Measurements from ENCODE around the gene CYP2F1.
"Not testable (repeated sequence)": the region's sequence is repeated elsewhere in the genome, so short reads cannot be mapped to it uniquely, and the experiment has no call there.

CYP2F1 gene

DNA sequence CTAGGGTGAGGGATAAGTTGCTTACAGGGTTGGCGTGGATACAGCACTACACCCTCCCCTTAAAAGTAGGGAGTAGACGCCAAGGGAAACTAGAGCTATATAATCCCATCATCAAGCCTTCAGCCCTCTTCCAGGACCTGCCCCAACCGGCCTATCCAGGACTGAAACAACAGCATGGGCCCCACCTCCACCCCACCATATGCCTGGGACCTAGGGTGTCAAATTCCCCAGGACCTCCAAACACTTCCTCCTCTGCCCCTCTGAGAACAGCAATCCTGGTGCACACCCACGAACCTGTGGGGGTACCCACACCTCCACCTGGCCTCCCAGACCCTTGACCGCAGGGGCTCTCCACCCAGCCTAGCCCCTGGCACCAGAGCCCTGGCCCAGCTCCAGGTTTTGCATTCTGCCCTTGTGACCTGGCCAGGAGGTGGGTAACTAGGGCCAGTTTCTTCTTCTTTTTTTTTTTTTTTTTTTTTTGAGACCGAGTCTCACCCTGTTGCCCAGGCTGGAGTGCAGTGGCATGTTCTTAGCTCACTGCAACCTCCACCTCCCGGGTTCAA lies 1.4 kb upstream of the CYP2F1 start:
- H3K27ac ChIP-seq = no peak overlapping the region

DNA sequence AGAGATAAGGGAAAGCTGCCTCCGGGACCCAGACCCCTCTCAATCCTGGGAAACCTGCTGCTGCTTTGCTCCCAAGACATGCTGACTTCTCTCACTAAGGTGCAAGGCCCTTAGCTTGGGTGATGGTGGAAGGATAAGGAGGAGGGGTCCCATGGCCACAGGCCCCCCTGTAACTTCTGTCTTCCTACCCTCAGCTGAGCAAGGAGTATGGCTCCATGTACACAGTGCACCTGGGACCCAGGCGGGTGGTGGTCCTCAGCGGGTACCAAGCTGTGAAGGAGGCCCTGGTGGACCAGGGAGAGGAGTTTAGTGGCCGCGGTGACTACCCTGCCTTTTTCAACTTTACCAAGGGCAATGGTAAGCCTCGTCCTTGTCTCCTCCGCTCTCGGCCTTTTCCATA lies 2.0 kb downstream of the CYP2F1 start:
- H3K27ac ChIP-seq = no peak overlapping the region
- TF ChIP-seq, protein P1, sequence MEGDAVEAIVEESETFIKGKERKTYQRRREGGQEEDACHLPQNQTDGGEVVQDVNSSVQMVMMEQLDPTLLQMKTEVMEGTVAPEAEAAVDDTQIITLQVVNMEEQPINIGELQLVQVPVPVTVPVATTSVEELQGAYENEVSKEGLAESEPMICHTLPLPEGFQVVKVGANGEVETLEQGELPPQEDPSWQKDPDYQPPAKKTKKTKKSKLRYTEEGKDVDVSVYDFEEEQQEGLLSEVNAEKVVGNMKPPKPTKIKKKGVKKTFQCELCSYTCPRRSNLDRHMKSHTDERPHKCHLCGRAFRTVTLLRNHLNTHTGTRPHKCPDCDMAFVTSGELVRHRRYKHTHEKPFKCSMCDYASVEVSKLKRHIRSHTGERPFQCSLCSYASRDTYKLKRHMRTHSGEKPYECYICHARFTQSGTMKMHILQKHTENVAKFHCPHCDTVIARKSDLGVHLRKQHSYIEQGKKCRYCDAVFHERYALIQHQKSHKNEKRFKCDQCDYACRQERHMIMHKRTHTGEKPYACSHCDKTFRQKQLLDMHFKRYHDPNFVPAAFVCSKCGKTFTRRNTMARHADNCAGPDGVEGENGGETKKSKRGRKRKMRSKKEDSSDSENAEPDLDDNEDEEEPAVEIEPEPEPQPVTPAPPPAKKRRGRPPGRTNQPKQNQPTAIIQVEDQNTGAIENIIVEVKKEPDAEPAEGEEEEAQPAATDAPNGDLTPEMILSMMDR (conservative IDR thresholded peaks at IDR 0.05) = no peak
- no peak for TF ChIP-seq ZFX (IDR thresholded peaks at IDR 0.05)

More for the DNA sequence above, 1.4 kb upstream of the CYP2F1 start:
- TF ChIP-seq, protein P1 (conservative IDR thresholded peaks at IDR 0.05) = no peak
- no peak for TF ChIP-seq ZFX (IDR thresholded peaks at IDR 0.05)

DNA sequence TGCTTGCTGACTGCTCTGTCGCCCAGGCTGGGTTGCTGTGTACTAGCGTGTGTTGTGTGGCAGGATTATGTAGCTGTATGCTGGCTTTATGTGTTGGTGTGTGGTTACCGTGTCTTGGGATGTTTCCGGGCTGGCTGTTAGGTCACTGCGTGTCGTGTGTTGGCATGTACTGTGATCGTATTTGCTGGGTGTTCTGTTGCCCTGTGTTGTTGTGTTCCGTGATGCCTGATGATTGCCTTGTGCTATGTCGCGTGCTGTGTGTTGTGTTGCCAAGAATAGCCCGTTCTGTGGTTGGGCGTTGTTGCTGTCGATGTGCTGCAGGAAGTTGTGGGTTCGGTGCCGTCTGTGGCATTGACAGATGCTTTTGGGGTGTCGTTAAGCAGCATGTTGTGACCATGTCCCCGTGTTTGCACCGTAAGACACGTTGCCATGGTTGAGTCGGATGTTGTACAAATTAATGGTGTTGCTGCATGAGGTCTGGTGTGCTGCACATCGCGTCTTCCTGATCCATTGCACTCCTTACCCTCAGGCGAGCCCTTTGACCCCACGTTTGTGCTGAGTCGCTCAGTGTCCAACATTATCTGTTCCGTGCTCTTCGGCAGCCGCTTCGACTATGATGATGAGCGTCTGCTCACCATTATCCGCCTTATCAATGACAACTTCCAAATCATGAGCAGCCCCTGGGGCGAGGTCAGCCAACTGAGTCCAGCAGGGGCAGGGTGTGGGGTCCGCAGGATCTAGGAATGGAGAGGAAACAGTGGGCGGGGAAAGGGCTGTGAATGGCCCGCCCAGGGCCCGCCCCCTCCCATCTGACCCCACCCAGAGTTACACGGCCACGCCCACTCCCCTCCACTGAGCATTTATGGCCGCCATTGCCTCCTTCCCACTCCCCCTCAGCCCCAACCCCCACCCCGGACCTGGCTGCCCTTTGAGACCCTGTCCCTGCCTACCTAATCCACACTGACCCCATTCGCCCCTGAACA lies 7.0 kb downstream of the CYP2F1 start:
- H3K27ac ChIP-seq = not testable (repeated sequence)

DNA sequence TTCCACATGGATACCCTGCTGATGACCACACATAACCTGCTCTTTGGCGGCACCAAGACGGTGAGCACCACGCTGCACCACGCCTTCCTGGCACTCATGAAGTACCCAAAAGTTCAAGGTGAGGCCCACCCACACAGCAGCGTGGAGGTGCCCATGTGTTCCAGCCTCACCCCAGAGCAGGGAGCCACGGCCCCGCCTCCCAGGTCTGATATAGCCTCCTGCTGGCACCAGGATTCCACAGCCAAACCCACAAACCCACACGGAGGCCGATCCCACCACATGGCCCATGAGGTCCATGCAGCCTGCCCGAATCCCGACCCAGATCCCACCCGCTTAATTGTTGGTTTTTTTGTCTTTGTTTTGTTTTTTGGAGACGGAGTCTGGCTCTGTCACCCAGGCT lies 8.6 kb downstream of the CYP2F1 start:
- H3K27ac ChIP-seq = not testable (repeated sequence)

DNA sequence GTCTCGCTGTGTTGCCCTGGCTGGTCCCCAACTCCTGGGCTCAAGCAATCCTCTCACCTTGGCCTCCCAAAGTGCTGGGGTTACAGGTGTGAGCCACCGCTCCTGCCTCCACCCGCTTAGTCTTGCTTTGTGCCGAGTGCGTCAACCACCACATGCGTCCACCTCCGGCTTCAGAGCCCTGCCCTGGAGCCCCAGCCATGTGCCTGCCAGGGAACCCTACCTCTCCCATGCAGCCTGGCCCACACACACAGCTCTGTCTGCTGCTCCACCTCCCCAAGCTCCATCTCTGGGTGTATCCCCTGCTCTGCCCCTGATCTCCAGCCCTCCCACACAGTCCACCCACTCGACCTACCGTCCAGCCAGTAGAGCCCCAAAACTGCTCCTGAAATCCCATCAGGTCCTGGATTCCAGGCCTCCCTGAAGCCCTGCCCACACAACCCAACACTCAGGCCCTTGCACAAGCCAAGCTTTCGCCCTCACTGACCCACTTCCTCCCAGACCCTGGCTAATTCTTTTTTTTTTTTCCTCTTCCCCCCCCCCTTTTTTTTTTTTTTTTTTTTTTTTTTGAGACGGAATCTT lies 9.6 kb downstream of the CYP2F1 start:
- TF ChIP-seq, protein P1 (conservative IDR thresholded peaks at IDR 0.05) = no peak
- TF ChIP-seq ZFX (IDR thresholded peaks at IDR 0.05) = no peak
- H3K27ac ChIP-seq = no peak overlapping the region

DNA sequence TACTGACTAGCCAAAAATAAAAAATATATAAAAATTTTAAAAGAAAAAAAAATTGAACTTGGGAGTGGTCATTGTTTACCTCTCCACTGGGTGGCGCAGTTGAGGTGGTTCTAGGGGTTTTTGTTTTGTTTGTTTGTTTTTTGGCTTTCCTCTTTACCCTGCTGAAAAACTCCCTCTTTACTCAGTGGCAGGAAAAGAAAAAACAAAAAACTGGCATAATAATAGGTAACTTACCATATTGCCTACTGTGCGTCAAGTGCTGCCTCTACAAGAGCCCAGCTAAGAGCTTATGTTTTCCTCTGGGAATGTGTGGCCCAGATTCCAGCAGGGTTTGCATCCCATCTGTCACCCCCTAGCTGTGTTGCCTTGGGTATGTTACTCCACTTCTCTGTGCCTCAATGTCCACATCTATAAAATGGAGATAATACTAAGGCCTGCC lies 12.6 kb downstream of the CYP2F1 start:
- TF ChIP-seq, protein P1 (conservative IDR thresholded peaks at IDR 0.05) = peak; percentile 60
- H3K27ac ChIP-seq = not testable (repeated sequence)

DNA sequence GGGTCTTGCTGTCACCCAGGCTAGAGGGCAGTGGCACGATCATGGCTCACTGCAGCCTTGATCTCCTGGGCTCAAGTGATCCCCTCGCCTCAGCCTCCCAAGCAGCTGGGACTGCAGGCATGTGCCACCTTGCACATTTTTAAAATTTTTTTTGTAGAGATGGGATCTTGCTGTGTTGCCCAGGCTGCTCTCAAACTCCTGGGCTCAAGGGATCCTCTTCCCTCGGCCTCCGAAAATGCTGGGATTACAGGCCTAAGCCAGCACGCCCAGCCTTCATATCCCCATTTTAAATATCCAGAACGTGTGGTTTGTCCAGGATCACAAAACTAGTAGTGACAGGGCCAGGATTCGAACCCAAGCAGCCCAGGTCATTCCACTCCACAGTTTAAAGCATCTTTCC lies 13.1 kb downstream of the CYP2F1 start:
- H3K27ac ChIP-seq = not testable (repeated sequence)

DNA sequence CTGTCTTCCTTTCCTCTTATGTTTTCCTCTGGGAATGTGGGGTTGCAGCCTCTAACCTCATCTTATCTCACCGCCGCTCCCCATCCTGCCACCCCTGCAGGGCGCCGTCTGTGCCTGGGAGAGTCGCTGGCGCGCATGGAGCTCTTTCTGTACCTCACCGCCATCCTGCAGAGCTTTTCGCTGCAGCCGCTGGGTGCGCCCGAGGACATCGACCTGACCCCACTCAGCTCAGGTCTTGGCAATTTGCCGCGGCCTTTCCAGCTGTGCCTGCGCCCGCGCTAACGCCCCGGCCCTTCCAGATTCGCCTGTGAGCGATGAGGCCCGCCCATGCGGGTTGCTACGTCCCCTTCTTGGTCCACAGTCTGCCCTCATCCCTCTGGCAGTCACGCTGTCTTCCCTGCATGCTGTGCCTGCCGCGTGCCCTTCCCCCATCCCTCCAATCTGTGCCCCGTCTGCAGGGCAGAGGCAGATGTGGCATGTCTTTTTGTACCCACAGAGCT lies 13.6 kb downstream of the CYP2F1 start:
- not testable (repeated sequence) for H3K27ac ChIP-seq

DNA sequence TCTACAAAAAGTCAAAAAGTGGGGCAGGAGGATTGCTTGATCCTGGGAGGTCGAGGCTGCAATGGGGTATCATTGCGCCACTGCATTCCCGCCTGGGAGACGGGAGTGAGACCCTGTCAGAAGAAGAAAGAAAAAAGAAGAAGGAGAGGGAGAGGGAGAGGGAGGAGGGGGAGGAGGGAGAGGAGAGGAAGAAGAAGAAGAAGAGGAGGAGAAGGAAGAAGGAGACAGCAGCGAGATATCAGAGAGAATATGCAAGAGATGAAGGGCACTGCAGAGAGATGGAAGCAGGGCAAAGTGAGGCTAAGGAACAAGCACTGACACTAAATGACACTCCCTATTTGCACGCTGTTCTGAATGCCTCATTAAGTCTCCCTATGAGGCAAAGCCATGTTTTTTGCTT lies 14.5 kb downstream of the CYP2F1 start:
- H3K27ac ChIP-seq = no peak overlapping the region
- TF ChIP-seq, protein P1 (conservative IDR thresholded peaks at IDR 0.05) = no peak
